Stimulated activated naive CD8-positive, alpha-beta T cell treated with anti-CD3 and anti-CD28 coated beads, Interleukin-15, amount 100 ng/mL, for 72 hours (primary cell): ENCODE results near the gene PTPRR.
A peak's percentile ranks its signal among the peaks of the same experiment; 100 is the strongest.

Experiments
- ATAC-seq: fragments of 150-1000 bp; cut with Tn5 transposase; 2 replicates; pipeline ENCODE4 v1.10.0; 2021; ENCODE audit warnings: mild to moderate bottlenecking, moderate library complexity
- DNase-seq, 2 donors: peaks; one replicate each; pipeline ENCODE4 v3.0.0; 2021 to 2022
- H3K27ac Mint-ChIP-seq, 2 donors: one replicate each; pipeline ENCODE4 v1.8.0; 2022; ENCODE audit warnings: mild to moderate bottlenecking in 2 of 2, mixed read lengths in 2 of 2, moderate library complexity in 2 of 2
- H3K27me3 Mint-ChIP-seq: one replicate; pipeline ENCODE4 v1.8.0; 2022; ENCODE audit warnings: mixed read lengths
- H3K4me1 Mint-ChIP-seq: one replicate; pipeline ENCODE4 v1.8.0; 2022; ENCODE audit warnings: mild to moderate bottlenecking, mixed read lengths
- H3K4me3 Mint-ChIP-seq, 2 donors: one replicate each; pipeline ENCODE4 v1.8.0; 2022; ENCODE audit warnings: mild to moderate bottlenecking in 2 of 2, mixed read lengths in 2 of 2, moderate library complexity in 1 of 2
- H3K9me3 Mint-ChIP-seq, 2 donors: one replicate each; pipeline ENCODE4 v1.8.0; 2022; ENCODE audit warnings: mixed read lengths in 2 of 2

Gene PTPRR

GRCh38 chr12:70590051-70590450 lies 330.5 kb downstream of the PTPRR start:
- Mint-ChIP-seq H3K9me3 (no peaks in the 10 kb centered on the region), H3K27me3 (peaks cover 16% of the 10 kb centered on the region), H3K27ac (no peak overlapping the region), H3K4me1 (no peaks in the 10 kb centered on the region), H3K4me3 (no peak overlapping the region)
- peak; percentile 73 for ATAC-seq
- peak; percentile 42 to 44 for DNase-seq
